ENCODE data around the gene HIPK4.
A peak's percentile ranks its signal among the peaks of the same experiment; 100 is the strongest.

The HIPK4 gene

DNA sequence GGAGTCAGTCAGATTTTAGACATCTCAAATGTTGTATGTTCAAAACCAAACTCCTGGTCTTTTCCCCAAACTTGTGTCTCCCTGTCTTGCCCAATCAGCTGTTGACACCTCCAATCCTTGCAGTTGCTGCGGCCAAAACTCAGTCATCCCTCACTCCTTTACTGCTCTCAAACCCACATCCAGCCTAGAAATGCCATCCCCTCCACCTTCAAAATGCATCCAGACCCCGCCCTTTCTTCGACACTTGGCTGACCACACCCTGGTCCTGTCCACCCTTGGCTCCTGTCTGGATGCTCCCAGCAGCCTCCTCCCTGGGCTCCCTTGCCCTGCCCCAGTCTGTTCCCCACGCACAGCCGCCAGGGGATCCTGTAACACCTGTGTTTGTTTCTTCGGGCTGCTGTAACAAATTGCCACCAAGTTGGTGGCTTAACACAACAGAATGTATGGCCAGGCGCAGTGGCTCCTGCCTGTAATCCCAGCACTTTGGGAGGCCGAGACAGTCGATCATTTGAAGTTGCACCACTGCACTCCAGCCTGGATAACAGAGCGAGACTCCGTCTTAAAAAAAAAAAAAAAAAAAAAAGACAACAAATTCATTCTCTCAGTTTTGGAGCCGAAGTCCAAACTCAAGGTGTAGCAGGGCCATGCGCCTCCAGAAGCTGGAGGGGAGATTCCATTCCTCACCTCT is 29.8 kb downstream of the HIPK4 start:
- no peaks in the 10 kb centered on the region for H3K9me3 Mint-ChIP-seq
- H3K27ac Mint-ChIP-seq, result no peak overlapping the region
- peaks cover 4 to 8% of the 10 kb centered on the region in 2 donors for H3K27me3 Mint-ChIP-seq
- DNase-seq (no peak), ATAC-seq (replicated peaks) (no peak)
- H3K4me3 Mint-ChIP-seq, result no peak overlapping the region
- peaks cover 35 to 50% of the 10 kb centered on the region in 2 donors for H3K36me3 Mint-ChIP-seq
- peaks cover 45 to 48% of the 10 kb centered on the region in 2 donors for H3K4me1 Mint-ChIP-seq

DNA sequence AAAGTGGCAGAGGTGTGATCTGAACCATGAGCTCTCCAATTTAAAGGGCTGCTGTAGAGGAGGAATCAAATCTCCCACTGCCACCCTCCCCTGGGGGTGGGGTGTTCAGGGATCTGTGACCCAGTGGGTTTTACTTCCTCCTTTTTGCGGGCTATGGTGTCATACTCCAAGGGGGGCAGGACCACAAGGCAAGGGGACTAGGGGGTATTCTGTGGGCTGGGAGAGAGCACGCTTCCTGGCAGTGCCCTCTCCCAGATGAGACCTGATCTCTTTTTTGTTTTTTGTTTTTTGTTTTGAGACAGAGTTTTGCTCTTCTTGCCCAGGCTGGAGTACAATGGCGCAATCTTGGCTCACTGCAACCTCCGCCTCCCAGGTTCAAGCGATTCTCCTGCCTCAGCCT is 31.2 kb downstream of the HIPK4 start:
- Mint-ChIP-seq H3K36me3 (peaks cover 35 to 46% of the 10 kb centered on the region in 2 donors), H3K4me1 (peaks cover 42 to 43% of the 10 kb centered on the region in 2 donors), H3K9me3 (no peaks in the 10 kb centered on the region), H3K4me3 (peak overlapping the region; percentile 35 to 36), H3K27me3 (peaks cover 0 to 8% of the 10 kb centered on the region in 2 donors), H3K27ac (peak overlapping the region; percentile 88)
- ATAC-seq (replicated peaks) (peak; percentile 96), DNase-seq (peak; percentile 79)

DNA sequence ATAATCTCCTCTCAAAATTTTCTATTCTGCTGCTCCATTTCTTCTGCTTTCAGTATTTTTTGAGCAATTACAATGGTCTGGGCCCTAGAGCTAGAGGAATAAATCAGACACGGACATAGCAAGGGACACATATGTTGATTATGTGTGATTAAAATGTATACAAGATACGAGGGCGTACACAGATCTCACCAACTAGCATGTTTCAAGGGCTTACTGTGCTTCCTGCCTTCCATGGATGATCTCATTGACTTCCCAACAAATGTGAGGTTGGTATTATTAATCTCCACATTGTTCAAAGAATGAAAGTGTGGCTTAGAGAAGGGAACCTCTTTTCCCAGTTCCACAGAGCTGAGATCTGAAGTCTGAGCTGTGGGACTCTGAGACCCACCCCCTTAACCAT is 32.3 kb downstream of the HIPK4 start:
- no peak overlapping the region for H3K4me3 Mint-ChIP-seq
- ATAC-seq (replicated peaks) (no peak), DNase-seq (no peak)
- peaks cover 33 to 41% of the 10 kb centered on the region in 2 donors for H3K36me3 Mint-ChIP-seq
- peaks cover 35 to 40% of the 10 kb centered on the region in 2 donors for H3K4me1 Mint-ChIP-seq
- no peaks in the 10 kb centered on the region for H3K27me3 Mint-ChIP-seq
- no peak overlapping the region for H3K27ac Mint-ChIP-seq
- no peaks in the 10 kb centered on the region for H3K9me3 Mint-ChIP-seq

DNA sequence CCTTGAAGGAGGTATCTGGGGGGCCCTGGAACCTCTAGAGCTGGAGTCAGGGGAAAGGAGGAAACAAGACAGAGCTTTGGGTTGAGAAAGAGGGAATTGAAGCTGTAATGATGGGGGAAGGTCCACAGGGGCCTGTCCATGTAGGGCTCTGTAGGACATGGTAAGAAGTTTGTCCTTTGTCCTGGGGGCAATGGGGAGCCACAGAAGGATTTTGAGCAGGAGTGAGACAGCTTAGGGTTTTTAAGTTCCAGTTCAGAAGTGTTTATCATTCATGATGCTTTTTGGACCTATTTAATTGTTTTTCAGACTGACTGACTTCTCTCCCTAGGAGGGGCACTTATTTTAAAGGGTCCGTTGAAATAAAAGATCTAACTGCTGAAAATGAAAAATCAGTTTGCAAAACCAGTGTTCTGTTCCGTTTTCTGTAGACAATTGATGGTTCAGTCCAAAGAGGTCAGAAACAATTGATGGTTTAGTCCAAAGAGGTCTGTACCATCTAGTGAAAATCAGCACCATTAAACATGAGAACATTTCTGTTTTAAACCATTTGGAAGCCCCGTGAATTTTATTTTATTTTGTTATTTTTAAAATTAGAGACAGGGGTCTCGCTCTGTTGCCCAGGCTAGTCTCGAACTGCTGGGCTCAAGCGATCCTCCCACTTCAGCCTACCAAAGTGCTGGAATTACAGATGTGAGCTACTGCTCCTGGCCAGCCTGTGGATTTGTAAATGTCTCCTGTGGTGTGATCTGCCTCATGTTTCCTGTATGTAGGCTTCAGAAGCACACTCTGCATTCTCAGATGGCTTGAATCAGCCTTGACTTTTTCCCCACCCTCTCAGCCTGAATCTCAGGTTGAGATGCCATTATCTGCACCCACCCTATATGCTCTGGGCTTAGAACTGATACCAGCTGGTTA is 33.0 kb downstream of the HIPK4 start:
- Mint-ChIP-seq H3K27me3 (no peaks in the 10 kb centered on the region), H3K27ac (no peak overlapping the region), H3K4me1 (peaks cover 35 to 39% of the 10 kb centered on the region in 2 donors), H3K36me3 (peaks cover 27 to 36% of the 10 kb centered on the region in 2 donors), H3K4me3 (peak overlapping the region; percentile 27 to 69), H3K9me3 (no peaks in the 10 kb centered on the region)
- DNase-seq (no peak), ATAC-seq (replicated peaks) (no peak)

DNA sequence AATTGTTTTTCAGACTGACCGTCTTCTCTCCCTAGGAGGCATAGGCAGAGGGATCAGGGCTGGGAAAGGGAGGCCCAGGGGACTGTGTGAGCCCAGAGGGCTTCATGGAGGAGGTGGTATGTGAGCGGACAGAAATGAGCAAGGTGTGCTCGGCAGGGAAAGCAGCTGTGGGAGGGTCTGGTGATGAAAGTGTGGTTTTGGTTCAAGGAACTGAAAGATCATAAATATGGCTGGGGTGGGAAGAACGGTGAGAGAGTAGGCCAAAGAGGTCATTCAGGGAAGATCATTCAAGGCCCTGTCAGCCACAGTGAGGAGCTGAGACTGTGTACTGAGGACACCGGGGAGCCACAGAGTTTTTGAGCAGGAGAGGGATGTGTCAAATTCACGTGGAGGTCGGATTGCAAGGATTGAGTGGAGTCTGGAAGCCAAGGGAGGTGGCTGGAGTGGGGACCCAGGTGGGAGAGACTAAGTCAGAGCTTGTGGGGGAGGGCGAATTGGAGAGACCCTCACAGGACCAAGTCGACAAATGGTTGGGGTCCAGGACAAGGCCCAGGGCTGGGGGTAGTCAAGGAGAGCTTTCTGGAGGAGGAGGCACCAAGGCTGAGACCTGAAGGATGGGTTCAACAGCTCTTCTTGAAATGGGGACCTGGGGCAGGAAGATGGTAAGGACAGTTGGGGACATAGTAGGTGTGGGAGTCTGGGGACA is 33.9 kb downstream of the HIPK4 start:
- Mint-ChIP-seq H3K36me3 (peaks cover 22 to 34% of the 10 kb centered on the region in 2 donors), H3K9me3 (no peaks in the 10 kb centered on the region), H3K27ac (peak overlapping the region; percentile 31), H3K27me3 (no peaks in the 10 kb centered on the region), H3K4me3 (peak overlapping the region; percentile 68 to 69), H3K4me1 (peaks cover 35% of the 10 kb centered on the region in 2 donors)
- DNase-seq (peak; percentile 24), ATAC-seq (replicated peaks) (peak; percentile 57 to 63)

DNA sequence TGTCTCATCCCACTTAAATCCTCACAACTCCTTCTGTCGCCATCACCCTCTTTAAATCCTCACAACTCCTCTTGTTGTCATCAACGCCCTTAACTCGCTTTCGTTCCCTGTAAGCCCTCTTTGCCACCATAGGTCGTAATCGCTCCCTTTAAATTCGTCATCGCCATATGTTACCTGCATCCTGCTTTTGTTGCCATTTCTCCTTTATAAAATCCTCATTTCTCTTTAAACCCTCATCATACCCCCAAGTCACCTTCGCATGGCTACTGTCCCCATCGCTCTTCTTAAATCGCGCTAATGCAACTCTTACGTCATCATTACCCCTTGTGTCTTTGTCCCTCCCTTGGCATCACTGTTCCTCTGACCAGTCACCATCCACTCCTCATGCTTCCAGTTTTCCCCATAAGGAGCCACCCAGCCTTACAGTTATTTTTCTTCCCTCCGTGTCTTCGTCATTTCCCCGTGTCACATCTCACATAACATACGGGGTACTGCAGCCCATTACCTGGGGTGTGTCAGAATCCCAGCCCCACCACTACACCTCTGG is 40.9 kb downstream of the HIPK4 start:
- H3K27ac Mint-ChIP-seq, result peak overlapping the region; percentile 44
- peak overlapping the region; percentile 81 to 87 for H3K4me3 Mint-ChIP-seq
- no peaks in the 10 kb centered on the region for H3K27me3 Mint-ChIP-seq
- ATAC-seq (replicated peaks) (no peak), DNase-seq (no peak)
- H3K4me1 Mint-ChIP-seq, result peaks cover 12 to 30% of the 10 kb centered on the region in 2 donors
- no peaks in the 10 kb centered on the region for H3K9me3 Mint-ChIP-seq
- peaks cover 6 to 10% of the 10 kb centered on the region in 2 donors for H3K36me3 Mint-ChIP-seq

DNA sequence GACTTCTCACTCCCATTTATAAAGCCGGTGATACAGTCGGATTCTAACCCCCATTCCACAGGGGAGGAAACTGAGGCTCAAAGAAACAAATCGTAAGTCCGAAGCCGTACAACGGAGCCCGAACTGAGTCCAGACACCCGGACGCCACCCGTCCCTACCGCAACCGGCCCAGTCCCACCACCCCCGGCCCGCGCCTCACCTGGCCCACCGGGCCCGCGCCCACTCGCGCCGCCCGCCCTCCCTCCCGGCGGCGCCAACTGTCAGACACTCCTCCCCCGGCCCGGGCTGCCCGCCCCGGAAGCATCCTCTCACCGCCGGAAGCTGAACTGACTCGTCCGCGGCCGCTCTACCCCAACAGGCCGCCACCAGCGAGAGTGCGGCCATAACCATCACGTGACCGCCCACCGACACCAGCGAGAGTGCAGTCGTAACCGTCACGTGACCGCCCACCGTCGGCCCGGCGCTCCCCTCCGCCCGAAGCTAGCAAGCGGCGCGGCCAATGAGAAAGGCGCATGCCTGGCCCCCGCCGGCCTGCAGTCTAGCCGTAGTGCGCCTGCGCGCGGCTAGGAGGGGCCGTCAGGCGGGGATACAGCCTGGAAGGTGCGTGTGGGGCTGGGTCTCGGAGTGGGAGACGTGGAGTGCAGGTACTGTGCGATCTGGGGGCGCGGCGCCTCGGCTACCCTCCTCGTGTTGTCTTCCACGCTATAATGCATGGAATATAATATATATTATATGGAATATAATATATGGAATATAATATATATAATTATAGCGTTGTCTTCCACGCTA is 41.7 kb downstream of the HIPK4 start, which contains the start of the genes C19orf47 and PLD3:
C19orf47 (minus strand) TSS at position 273 of the 789 bp plus-strand sequence. CDS start 6,540 bp downstream, outside the sequence.
PLD3 (plus strand) TSS at position 571 of the 789 bp plus-strand sequence. CDS start 17,789 bp downstream, outside the sequence.
- peak; percentile 99 for DNase-seq
- Mint-ChIP-seq H3K4me1 (peaks cover 12 to 30% of the 10 kb centered on the region in 2 donors), H3K27me3 (no peaks in the 10 kb centered on the region), H3K9me3 (no peaks in the 10 kb centered on the region), H3K36me3 (peaks cover 4 to 14% of the 10 kb centered on the region in 2 donors), H3K27ac (peak within 1 kb of the TSS; percentile 94), H3K4me3 (peak within 1 kb of the TSS; percentile 81 to 87)
- ATAC-seq (replicated peaks), result peak; percentile 98 to 99

DNA sequence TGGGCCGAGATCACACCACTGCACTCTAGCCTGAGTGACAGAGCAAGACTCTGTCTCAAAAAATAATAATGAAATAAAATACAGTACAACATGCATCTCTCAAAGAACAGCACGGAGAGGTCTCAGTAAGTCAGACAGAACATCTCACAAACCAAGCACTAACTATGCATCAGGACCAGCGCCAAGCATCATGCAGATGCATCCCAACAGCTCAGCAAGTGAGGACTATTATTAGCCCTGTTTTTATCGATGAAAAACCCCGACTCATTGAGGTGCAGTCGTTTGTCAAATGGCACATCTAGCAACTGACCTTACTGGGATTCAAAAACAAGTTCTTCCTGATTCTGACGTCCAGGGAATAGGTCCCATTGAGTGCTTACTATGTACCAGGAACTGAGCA is 45.6 kb downstream of the HIPK4 start:
- Mint-ChIP-seq H3K36me3 (peaks cover 9 to 22% of the 10 kb centered on the region in 2 donors), H3K27me3 (no peaks in the 10 kb centered on the region), H3K4me1 (peaks cover 9 to 26% of the 10 kb centered on the region in 2 donors), H3K9me3 (no peaks in the 10 kb centered on the region), H3K27ac (no peak overlapping the region), H3K4me3 (no peak overlapping the region)
- ATAC-seq (replicated peaks) (no peak), DNase-seq (no peak)

DNA sequence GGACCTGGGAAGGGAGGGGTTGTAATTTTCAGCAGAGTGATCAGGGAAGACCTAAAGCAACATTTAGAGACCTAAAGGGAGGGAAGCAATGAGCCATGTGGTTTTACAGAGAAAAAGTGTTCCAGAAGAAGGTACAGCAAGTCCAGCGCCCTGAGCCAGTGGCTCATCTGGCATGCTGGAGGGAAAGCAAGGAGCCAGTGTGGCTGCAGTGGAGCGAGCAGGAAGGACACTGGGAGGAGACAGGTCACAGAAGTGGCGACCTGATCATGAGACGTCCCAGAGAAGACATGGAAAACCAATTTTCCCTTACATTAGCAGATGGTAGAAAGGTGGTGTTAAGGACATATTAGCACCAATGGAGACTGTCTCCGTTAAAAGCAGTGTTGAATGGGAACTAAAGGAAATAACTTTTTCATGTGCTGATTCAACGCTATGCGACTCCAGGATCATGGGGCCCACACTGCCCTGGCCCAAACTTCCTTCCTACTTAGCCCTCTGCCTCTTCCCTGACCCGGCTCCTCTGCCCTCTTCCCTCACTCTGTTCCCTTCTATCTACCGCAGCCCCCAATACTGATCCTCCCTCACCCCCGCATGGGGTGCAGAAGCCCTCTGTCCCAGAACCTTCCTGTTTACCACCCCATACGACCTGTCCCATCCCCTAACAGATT is 47.2 kb downstream of the HIPK4 start:
- Mint-ChIP-seq H3K27me3 (no peaks in the 10 kb centered on the region), H3K4me1 (peaks cover 12 to 29% of the 10 kb centered on the region in 2 donors), H3K9me3 (no peaks in the 10 kb centered on the region), H3K27ac (no peak overlapping the region), H3K36me3 (peaks cover 14 to 29% of the 10 kb centered on the region in 2 donors), H3K4me3 (no peak overlapping the region)
- DNase-seq (no peak), ATAC-seq (replicated peaks) (no peak)

DNA sequence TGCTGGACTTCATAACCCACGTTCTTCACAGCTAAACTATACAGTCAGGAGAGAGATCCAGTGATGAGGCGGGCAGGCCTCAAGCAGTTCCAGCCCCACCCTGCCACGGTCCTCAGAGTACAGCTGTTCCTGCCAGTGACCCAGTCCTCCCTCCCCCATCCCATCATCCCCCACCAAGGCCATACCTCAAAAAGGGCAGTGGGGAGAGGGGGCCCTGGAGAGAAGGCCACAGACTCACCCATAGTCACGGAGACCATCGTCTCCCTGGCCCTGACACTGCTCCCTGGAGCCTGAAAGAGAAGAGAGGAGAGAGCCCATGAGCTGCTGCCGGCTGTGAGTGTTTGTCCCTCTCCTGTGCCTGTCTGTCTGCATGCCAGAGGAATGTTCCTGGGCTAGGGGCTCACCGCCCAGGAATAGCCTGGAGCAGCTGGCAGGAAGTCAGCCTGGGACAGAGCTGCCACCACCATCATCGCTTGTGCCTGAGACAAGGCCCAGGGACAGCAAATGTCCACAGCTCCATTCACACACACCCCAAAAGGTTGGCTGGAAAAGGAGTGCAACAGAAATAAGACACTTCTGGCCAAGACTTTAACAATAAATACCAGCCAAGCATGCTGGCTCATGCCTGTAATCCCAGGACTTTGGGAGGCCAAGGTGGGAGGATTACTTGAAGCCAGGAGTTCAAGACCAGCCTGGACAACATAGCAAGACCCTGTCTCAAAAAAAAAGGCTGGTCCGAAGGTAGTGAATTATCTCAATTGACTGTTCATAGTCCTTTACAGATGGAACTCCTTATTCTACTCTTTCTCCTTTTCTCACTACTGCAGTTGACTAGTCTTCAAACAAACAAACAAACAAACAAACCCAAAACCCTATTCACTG is 48.1 kb downstream of the HIPK4 start:
- H3K36me3 Mint-ChIP-seq, result peaks cover 18 to 29% of the 10 kb centered on the region in 2 donors
- peak overlapping the region; percentile 42 for H3K27ac Mint-ChIP-seq
- H3K4me3 Mint-ChIP-seq, result no peak overlapping the region
- no peak for ATAC-seq (replicated peaks)
- H3K9me3 Mint-ChIP-seq, result no peaks in the 10 kb centered on the region
- DNase-seq, result no peak
- peaks cover 11 to 20% of the 10 kb centered on the region in 2 donors for H3K4me1 Mint-ChIP-seq
- no peaks in the 10 kb centered on the region for H3K27me3 Mint-ChIP-seq

DNA sequence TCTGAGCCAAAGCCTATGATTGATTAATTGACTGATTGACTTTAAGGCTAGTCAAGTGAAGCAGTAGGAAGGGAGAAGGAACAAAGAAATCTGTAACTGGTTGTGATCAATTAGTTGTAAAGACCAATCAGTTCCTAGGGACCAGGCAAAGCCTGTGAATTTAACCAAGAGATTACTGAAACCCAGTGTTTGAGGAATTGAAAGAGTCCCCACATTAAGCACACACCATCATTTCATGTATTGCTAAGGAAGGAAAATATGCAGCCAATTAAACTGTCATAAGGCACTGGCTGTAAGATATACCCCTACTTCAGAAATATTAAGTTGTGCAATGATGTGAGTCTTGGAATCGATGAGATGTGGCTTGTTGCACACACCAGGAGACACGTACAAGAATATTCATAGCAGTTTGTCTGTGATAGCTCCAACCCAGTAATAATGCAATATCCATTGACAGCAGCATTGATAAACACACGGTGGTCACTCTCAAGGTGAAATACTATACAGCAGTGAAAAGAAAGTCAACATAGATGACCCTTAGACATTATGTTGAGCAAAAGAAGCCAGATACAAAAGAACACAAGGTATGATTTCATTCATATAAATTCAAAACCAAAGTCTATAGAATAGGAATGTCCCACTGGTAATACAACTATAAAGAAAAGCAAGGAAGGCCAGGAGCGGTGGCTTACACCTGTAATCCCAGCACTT is 50.8 kb downstream of the HIPK4 start:
- DNase-seq, result no peak
- H3K4me1 Mint-ChIP-seq, result peaks cover 9 to 18% of the 10 kb centered on the region in 2 donors
- no peak overlapping the region for H3K4me3 Mint-ChIP-seq
- H3K27ac Mint-ChIP-seq, result peak overlapping the region; percentile 45
- H3K36me3 Mint-ChIP-seq, result peaks cover 30 to 43% of the 10 kb centered on the region in 2 donors
- ATAC-seq (replicated peaks), result no peak
- no peaks in the 10 kb centered on the region for H3K27me3 Mint-ChIP-seq
- H3K9me3 Mint-ChIP-seq, result no peaks in the 10 kb centered on the region

All from stimulated activated naive B cell treated with anti-CD40 and anti-IgM and Interleukin-4, amounts not matched to agents 10 μg/mL and 1 μg/mL and 100 μg/mL, for 72 hours (primary cell).